GM19438 (cell line): Measurements from ENCODE around the gene AP3D1.

Experiments
- ATAC-seq: cut with Tn5 transposase; IDR thresholded peaks from one replicate; pipeline ENCODE4 v1.9.1; 2021; ENCODE audit warnings: low read depth; ENCODE audit not compliant: unreplicated experiment

Gene AP3D1

GRCh38 chr19:2184422-2184975 lies 33.1 kb upstream of the AP3D1 start:
- no peak for ATAC-seq

GRCh38 chr19:2181633-2181997 lies 30.2 kb upstream of the AP3D1 start:
- no peak for ATAC-seq

GRCh38 chr19:2180881-2181632 lies 29.7 kb upstream of the AP3D1 start:
- ATAC-seq: no peak

- ATAC-seq: no peak
Observed at GRCh38 chr19:2180114-2180513, 28.7 kb upstream of the AP3D1 start.

- no peak for ATAC-seq
Observed at GRCh38 chr19:2179095-2179494, 27.7 kb upstream of the AP3D1 start.

GRCh38 chr19:2176337-2176994 lies 25.1 kb upstream of the AP3D1 start:
- ATAC-seq: no peak

- no peak for ATAC-seq
Observed at GRCh38 chr19:2175742-2176141, 24.4 kb upstream of the AP3D1 start.

GRCh38 chr19:2173767-2174577 lies 22.6 kb upstream of the AP3D1 start:
- ATAC-seq: no peak

GRCh38 chr19:2173388-2173766 lies 22.0 kb upstream of the AP3D1 start:
- ATAC-seq: no peak

GRCh38 chr19:2171349-2172145 lies 20.2 kb upstream of the AP3D1 start:
- peak; percentile 57 for ATAC-seq

- peak; percentile 3 for ATAC-seq
Observed at GRCh38 chr19:2170987-2171348, 19.6 kb upstream of the AP3D1 start.

- ATAC-seq: no peak
Observed at GRCh38 chr19:2170219-2170618, 18.9 kb upstream of the AP3D1 start.

- no peak for ATAC-seq
Observed at GRCh38 chr19:2168619-2169424, 17.5 kb upstream of the AP3D1 start.

- ATAC-seq: no peak
Observed at GRCh38 chr19:2167896-2168618, 16.7 kb upstream of the AP3D1 start.

- ATAC-seq: no peak
Observed at GRCh38 chr19:2166741-2167738, 15.7 kb upstream of the AP3D1 start.

- no peak for ATAC-seq
Observed at GRCh38 chr19:2164020-2164998, 12.9 kb upstream of the AP3D1 start.

GRCh38 chr19:2160379-2160778 lies 9.0 kb upstream of the AP3D1 start:
- ATAC-seq: no peak
